ENCODE results near the gene BTNL8.
A peak's percentile ranks its signal among the peaks of the same experiment; 100 is the strongest.
"Not testable (repeated sequence)": the region's sequence is repeated elsewhere in the genome, so short reads cannot be mapped to it uniquely, and the experiment has no call there.

Gene BTNL8

GRCh38 chr5:180875860-180876426, 23.0 kb upstream of the BTNL8 start:
- H3K27ac ChIP-seq (ENCODE audit: low read depth in 2 of 2, low read length in 2 of 2) = no peak overlapping the region

DNA sequence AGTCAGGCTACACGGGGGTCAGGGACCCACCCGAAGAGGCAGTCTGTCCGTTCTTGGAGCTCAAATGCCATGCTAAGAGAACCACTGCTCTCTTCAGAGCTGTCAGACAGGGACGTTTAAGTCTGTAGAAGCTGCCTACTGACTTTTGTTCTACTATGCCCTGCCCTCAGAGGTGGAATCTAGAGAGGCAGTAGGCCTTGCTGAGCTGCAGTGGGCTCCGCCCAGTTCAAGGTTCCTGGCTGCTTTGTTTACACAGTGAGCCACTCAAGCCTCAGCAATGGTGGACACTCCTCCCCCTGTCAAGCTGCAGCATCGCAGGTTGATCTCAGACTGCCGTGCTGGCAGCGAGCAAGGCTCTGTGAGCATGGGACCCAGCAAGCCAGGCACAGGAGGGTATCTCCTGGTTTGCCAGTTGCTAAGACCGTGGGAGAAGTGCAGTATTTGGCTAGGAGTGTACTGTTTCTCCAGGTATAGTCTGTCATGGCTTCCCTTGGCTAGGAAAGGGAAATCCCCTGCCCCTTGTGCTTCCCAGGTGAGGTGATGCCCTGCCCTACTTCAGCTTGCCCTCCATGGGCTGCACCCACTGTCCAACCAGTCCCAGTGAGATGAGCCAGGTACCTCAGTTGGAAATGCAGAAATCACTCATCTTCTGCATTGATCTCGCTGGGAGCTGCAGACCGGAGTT, 13.0 kb upstream of the BTNL8 start:
- H3K36me3 ChIP-seq (ENCODE audit: control insufficient read depth in 2 of 2, insufficient read depth in 2 of 2, low read length in 2 of 2); H3K9me3 ChIP-seq (ENCODE audit: control insufficient read depth in 2 of 2, low read length in 2 of 2); H3K27me3 ChIP-seq (ENCODE audit: control insufficient read depth in 2 of 2, insufficient read depth in 2 of 2, low read length in 2 of 2): not testable (repeated sequence)
- Histone ChIP-seq H3K27ac (ENCODE audit: low read depth in 2 of 2, low read length in 2 of 2) (peak overlapping the region; percentile 77 to 86), H3K4me1 (ENCODE audit: control insufficient read depth in 2 of 2, insufficient read depth in 2 of 2, low read length in 2 of 2) (peaks cover 4 to 10% of the 10 kb centered on the region in 2 donors), H3K9ac (ENCODE audit: low read depth in 1 of 2, low read length in 2 of 2) (peak overlapping the region in 1 of 2 donors; percentile 54), H3K4me3 (ENCODE audit: low read length in 2 of 2) (peak overlapping the region; percentile 56 to 67)

More at GRCh38 chr5:180875860-180876426, 23.0 kb upstream of the BTNL8 start:
- peaks cover 3 to 7% of the 10 kb centered on the region in 2 donors for H3K4me1 ChIP-seq (ENCODE audit: control insufficient read depth in 2 of 2, insufficient read depth in 2 of 2, low read length in 2 of 2)
- no peak overlapping the region for H3K9ac ChIP-seq (ENCODE audit: low read depth in 1 of 2, low read length in 2 of 2)
- H3K4me3 ChIP-seq (ENCODE audit: low read length in 2 of 2) = no peak overlapping the region
- no peaks in the 10 kb centered on the region for H3K27me3 ChIP-seq (ENCODE audit: control insufficient read depth in 2 of 2, insufficient read depth in 2 of 2, low read length in 2 of 2)
- no peaks in the 10 kb centered on the region for H3K9me3 ChIP-seq (ENCODE audit: control insufficient read depth in 2 of 2, low read length in 2 of 2)
- no peaks in the 10 kb centered on the region for H3K36me3 ChIP-seq (ENCODE audit: control insufficient read depth in 2 of 2, insufficient read depth in 2 of 2, low read length in 2 of 2)

DNA sequence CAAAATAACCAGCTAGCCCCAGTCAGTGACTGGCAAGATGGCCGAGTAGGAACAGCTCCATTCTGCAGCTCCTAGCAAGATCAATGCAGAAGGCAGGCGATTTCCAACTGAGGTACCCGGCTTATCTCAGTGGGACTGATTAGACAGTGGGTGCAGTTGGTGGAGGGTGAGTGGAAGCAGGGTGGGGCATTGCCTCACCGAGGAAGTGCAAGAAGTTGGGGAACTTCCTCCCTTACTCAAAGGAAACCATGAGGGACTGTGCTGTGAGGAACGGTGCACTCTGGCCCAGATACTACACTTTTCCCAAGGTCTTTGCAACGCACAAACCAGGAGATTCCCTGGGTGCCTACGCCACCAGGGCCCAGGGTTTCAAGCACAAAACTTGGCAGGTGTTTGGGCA, 9.6 kb upstream of the BTNL8 start:
- H3K27me3 ChIP-seq (ENCODE audit: control insufficient read depth in 2 of 2, insufficient read depth in 2 of 2, low read length in 2 of 2) = no peaks in the 10 kb centered on the region

DNA sequence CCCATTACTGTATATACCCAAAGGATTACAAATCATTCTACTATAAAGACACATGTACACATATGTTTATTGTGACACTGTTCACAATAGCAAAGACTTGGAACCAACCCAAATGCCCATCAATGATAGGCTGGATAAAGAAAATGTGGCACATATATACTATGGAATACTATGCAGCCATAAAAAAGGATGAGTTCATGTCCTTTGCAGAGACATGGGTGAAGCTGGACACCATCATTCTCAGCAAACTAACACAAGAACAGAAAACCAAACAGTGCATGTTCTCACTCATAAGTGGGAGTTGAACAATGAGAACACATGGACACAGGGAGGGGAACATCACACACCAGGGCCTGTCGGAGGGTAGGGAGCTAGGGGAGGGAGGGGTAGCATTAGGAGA, 3.6 kb upstream of the BTNL8 start:
- not testable (repeated sequence) for H3K9me3 ChIP-seq (ENCODE audit: control insufficient read depth in 2 of 2, low read length in 2 of 2)
- peaks cover 3 to 21% of the 10 kb centered on the region in 2 donors for H3K4me1 ChIP-seq (ENCODE audit: control insufficient read depth in 2 of 2, insufficient read depth in 2 of 2, low read length in 2 of 2)

More for the DNA sequence above, 9.6 kb upstream of the BTNL8 start:
- Histone ChIP-seq H3K9ac (ENCODE audit: low read depth in 1 of 2, low read length in 2 of 2) (no peak overlapping the region), H3K27ac (ENCODE audit: low read depth in 2 of 2, low read length in 2 of 2) (no peak overlapping the region), H3K9me3 (ENCODE audit: control insufficient read depth in 2 of 2, low read length in 2 of 2) (no peaks in the 10 kb centered on the region), H3K4me1 (ENCODE audit: control insufficient read depth in 2 of 2, insufficient read depth in 2 of 2, low read length in 2 of 2) (peaks cover 4 to 10% of the 10 kb centered on the region in 2 donors), H3K4me3 (ENCODE audit: low read length in 2 of 2) (no peak overlapping the region), H3K36me3 (ENCODE audit: control insufficient read depth in 2 of 2, insufficient read depth in 2 of 2, low read length in 2 of 2) (no peaks in the 10 kb centered on the region)

DNA sequence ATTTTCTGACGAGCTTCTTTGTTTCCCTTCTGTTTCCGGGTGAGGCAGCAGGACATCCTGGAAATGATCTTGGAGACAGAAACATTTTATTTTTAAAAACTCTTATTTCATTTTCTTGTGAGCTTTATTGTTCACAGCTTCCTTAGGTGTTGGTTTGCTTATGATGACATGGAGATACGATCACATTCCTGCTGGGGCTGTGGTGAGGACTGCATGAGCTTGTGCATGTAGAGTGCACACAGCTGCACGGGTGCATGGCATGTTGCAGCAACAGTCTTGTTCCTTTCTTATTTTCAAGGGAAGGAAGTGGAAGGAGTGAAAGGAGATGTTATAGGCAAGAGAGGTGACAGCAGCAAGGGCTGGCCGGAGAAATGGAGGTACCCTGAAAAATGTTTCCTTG, 1.2 kb downstream of the BTNL8 start:
- Histone ChIP-seq H3K9me3 (ENCODE audit: control insufficient read depth in 2 of 2, low read length in 2 of 2) (no peaks in the 10 kb centered on the region), H3K4me3 (ENCODE audit: low read length in 2 of 2) (peak overlapping the region; percentile 73 to 74), H3K4me1 (ENCODE audit: control insufficient read depth in 2 of 2, insufficient read depth in 2 of 2, low read length in 2 of 2) (peaks cover 3 to 23% of the 10 kb centered on the region in 2 donors), H3K27ac (ENCODE audit: low read depth in 2 of 2, low read length in 2 of 2) (no peak overlapping the region), H3K9ac (ENCODE audit: low read depth in 1 of 2, low read length in 2 of 2) (peak overlapping the region in 1 of 2 donors; percentile 71), H3K36me3 (ENCODE audit: control insufficient read depth in 2 of 2, insufficient read depth in 2 of 2, low read length in 2 of 2) (no peaks in the 10 kb centered on the region), H3K27me3 (ENCODE audit: control insufficient read depth in 2 of 2, insufficient read depth in 2 of 2, low read length in 2 of 2) (no peaks in the 10 kb centered on the region)

More for the DNA sequence above, 3.6 kb upstream of the BTNL8 start:
- not testable (repeated sequence) for H3K27me3 ChIP-seq (ENCODE audit: control insufficient read depth in 2 of 2, insufficient read depth in 2 of 2, low read length in 2 of 2); H3K4me3 ChIP-seq (ENCODE audit: low read length in 2 of 2); H3K27ac ChIP-seq (ENCODE audit: low read depth in 2 of 2, low read length in 2 of 2); H3K36me3 ChIP-seq (ENCODE audit: control insufficient read depth in 2 of 2, insufficient read depth in 2 of 2, low read length in 2 of 2); H3K9ac ChIP-seq (ENCODE audit: low read depth in 1 of 2, low read length in 2 of 2)

GRCh38 chr5:180901319-180902009, 2.5 kb downstream of the BTNL8 start:
- H3K27ac ChIP-seq (ENCODE audit: low read depth in 2 of 2, low read length in 2 of 2) = no peak overlapping the region
- H3K4me1 ChIP-seq (ENCODE audit: control insufficient read depth in 2 of 2, insufficient read depth in 2 of 2, low read length in 2 of 2) = peaks cover 3 to 23% of the 10 kb centered on the region in 2 donors
- no peaks in the 10 kb centered on the region for H3K27me3 ChIP-seq (ENCODE audit: control insufficient read depth in 2 of 2, insufficient read depth in 2 of 2, low read length in 2 of 2)
- H3K36me3 ChIP-seq (ENCODE audit: control insufficient read depth in 2 of 2, insufficient read depth in 2 of 2, low read length in 2 of 2) = no peaks in the 10 kb centered on the region
- no peaks in the 10 kb centered on the region for H3K9me3 ChIP-seq (ENCODE audit: control insufficient read depth in 2 of 2, low read length in 2 of 2)
- no peak overlapping the region for H3K9ac ChIP-seq (ENCODE audit: low read depth in 1 of 2, low read length in 2 of 2)
- no peak overlapping the region for H3K4me3 ChIP-seq (ENCODE audit: low read length in 2 of 2)

DNA sequence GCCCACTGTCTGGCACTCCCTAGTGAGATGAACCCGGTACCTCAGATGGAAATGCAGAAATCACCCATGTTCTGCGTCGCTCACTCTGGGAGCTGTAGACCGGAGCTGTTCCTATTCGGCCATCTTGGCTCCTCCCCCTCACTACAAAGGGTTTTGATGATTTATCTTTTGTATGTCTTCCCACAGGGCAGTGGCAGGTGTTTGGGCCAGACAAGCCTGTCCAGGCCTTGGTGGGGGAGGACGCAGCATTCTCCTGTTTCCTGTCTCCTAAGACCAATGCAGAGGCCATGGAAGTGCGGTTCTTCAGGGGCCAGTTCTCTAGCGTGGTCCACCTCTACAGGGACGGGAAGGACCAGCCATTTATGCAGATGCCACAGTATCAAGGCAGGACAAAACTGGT, 9.4 kb downstream of the BTNL8 start:
- Histone ChIP-seq H3K4me3 (ENCODE audit: low read length in 2 of 2) (no peak overlapping the region), H3K27ac (ENCODE audit: low read depth in 2 of 2, low read length in 2 of 2) (no peak overlapping the region), H3K9me3 (ENCODE audit: control insufficient read depth in 2 of 2, low read length in 2 of 2) (no peaks in the 10 kb centered on the region), H3K36me3 (ENCODE audit: control insufficient read depth in 2 of 2, insufficient read depth in 2 of 2, low read length in 2 of 2) (peaks cover 0 to 3% of the 10 kb centered on the region in 2 donors), H3K9ac (ENCODE audit: low read depth in 1 of 2, low read length in 2 of 2) (no peak overlapping the region), H3K4me1 (ENCODE audit: control insufficient read depth in 2 of 2, insufficient read depth in 2 of 2, low read length in 2 of 2) (no peaks in the 10 kb centered on the region), H3K27me3 (ENCODE audit: control insufficient read depth in 2 of 2, insufficient read depth in 2 of 2, low read length in 2 of 2) (no peaks in the 10 kb centered on the region)

GRCh38 chr5:180908998-180909731, 10.2 kb downstream of the BTNL8 start:
- no peak overlapping the region for H3K9ac ChIP-seq (ENCODE audit: low read depth in 1 of 2, low read length in 2 of 2)
- H3K4me3 ChIP-seq (ENCODE audit: low read length in 2 of 2) = no peak overlapping the region
- no peaks in the 10 kb centered on the region for H3K9me3 ChIP-seq (ENCODE audit: control insufficient read depth in 2 of 2, low read length in 2 of 2)
- H3K27me3 ChIP-seq (ENCODE audit: control insufficient read depth in 2 of 2, insufficient read depth in 2 of 2, low read length in 2 of 2) = no peaks in the 10 kb centered on the region
- H3K4me1 ChIP-seq (ENCODE audit: control insufficient read depth in 2 of 2, insufficient read depth in 2 of 2, low read length in 2 of 2) = no peaks in the 10 kb centered on the region
- peaks cover 0 to 3% of the 10 kb centered on the region in 2 donors for H3K36me3 ChIP-seq (ENCODE audit: control insufficient read depth in 2 of 2, insufficient read depth in 2 of 2, low read length in 2 of 2)
- no peak overlapping the region for H3K27ac ChIP-seq (ENCODE audit: low read depth in 2 of 2, low read length in 2 of 2)

DNA sequence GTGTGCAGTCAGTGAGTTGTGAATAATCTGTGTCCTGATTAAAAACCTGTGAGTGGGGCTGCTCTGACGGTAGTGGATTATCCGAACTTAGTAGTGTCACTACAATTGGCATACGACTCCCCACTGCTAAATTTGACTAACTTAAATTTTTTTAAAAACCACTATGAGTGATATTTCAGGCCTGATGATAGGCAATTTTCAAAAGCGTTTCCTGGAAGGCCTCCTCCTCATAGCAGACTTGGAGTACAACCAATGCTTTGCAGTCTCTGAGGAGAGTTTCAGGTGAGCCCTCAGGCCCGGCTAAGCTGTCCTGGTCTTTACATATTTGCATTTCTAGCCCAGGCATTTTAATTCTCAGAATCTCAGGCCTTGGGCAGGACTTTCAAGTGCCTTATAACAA, 10.8 kb downstream of the BTNL8 start:
- H3K4me1 ChIP-seq (ENCODE audit: control insufficient read depth in 2 of 2, insufficient read depth in 2 of 2, low read length in 2 of 2) = no peaks in the 10 kb centered on the region
- H3K27me3 ChIP-seq (ENCODE audit: control insufficient read depth in 2 of 2, insufficient read depth in 2 of 2, low read length in 2 of 2) = no peaks in the 10 kb centered on the region
- no peaks in the 10 kb centered on the region for H3K9me3 ChIP-seq (ENCODE audit: control insufficient read depth in 2 of 2, low read length in 2 of 2)
- H3K36me3 ChIP-seq (ENCODE audit: control insufficient read depth in 2 of 2, insufficient read depth in 2 of 2, low read length in 2 of 2) = peaks cover 3% of the 10 kb centered on the region in 2 donors
- no peak overlapping the region for H3K4me3 ChIP-seq (ENCODE audit: low read length in 2 of 2)
- H3K27ac ChIP-seq (ENCODE audit: low read depth in 2 of 2, low read length in 2 of 2) = no peak overlapping the region
- H3K9ac ChIP-seq (ENCODE audit: low read depth in 1 of 2, low read length in 2 of 2) = no peak overlapping the region

- Histone ChIP-seq H3K4me3 (ENCODE audit: low read length in 2 of 2) (no peak overlapping the region), H3K9ac (ENCODE audit: low read depth in 1 of 2, low read length in 2 of 2) (no peak overlapping the region), H3K27ac (ENCODE audit: low read depth in 2 of 2, low read length in 2 of 2) (no peak overlapping the region), H3K36me3 (ENCODE audit: control insufficient read depth in 2 of 2, insufficient read depth in 2 of 2, low read length in 2 of 2) (peaks cover 3% of the 10 kb centered on the region in 2 donors), H3K9me3 (ENCODE audit: control insufficient read depth in 2 of 2, low read length in 2 of 2) (no peaks in the 10 kb centered on the region), H3K4me1 (ENCODE audit: control insufficient read depth in 2 of 2, insufficient read depth in 2 of 2, low read length in 2 of 2) (no peaks in the 10 kb centered on the region), H3K27me3 (ENCODE audit: control insufficient read depth in 2 of 2, insufficient read depth in 2 of 2, low read length in 2 of 2) (no peaks in the 10 kb centered on the region)
Observed at GRCh38 chr5:180910182-180910581, 11.2 kb downstream of the BTNL8 start.

All from mucosa of rectum (tissue), 2 donors.